ENCODE data around the gene GCK.

The GCK gene

DNA sequence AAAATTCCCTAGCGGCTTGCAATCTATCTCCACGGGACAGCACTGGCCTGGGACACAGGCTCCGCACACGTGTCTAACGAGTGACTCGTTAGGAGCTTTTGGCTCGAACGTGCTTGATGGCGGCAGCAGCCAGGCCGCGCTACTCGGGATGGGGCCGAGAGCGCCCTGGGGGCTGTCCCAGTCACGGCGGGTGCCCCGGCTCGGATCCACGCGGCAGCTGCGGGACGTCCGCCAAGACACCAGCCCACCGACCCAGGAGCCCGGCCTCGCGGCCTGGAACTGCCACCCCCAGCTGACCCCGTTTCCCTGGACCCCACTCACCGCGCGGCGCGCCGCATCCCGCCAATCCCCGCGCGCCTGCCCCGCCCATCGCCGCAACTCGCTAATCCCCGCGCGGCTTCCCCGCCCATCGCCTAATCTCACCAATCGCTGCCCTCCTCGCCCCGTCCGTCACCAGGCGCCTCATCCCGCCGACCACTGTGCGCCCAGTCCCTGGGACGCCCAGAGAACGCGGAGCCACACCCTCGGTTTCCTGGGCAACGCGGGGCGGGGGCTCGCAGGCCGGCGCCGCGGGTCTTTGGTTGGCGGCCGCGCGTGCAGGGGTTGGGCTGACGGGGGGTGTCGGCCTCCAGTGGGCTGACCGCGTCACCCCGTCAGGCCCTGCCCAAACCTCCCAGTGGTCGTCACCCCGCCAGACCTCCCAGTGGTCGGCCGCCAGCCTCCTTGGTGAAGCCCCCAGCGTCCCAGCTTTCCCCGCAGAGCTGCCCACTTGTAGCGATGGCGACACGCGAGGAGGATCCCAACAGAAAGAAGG, 65.8 kb downstream of the GCK start, which contains the start of gene POLD2:
TSS of gene POLD2 (minus strand) at position 359 of the 814 bp plus-strand sequence. CDS start 1,495 bp downstream, outside the sequence.
- Mint-ChIP-seq H3K27me3 (no peaks in the 10 kb centered on the region), H3K9me3 (no peaks in the 10 kb centered on the region), H3K27ac (peak within 1 kb of the TSS; percentile 84), H3K36me3 (ENCODE audit: low read depth) (peaks cover 41% of the 10 kb centered on the region), H3K4me1 (ENCODE audit: low read depth) (peaks cover 44% of the 10 kb centered on the region), H3K4me3 (peak within 1 kb of the TSS; percentile 90)

- peaks cover 47% of the 10 kb centered on the region for H3K36me3 Mint-ChIP-seq (ENCODE audit: low read depth)
- H3K9me3 Mint-ChIP-seq: no peaks in the 10 kb centered on the region
- H3K4me1 Mint-ChIP-seq (ENCODE audit: low read depth): peaks cover 44% of the 10 kb centered on the region
- H3K4me3 Mint-ChIP-seq: peak overlapping the region; percentile 90
- H3K27me3 Mint-ChIP-seq: no peaks in the 10 kb centered on the region
- peak overlapping the region; percentile 77 for H3K27ac Mint-ChIP-seq
These were observed 66.7 kb downstream of the GCK start for GRCh38 chr7:44122529-44122928.

GRCh38 chr7:44121761-44122420, 67.3 kb downstream of the GCK start:
- Mint-ChIP-seq H3K9me3 (no peaks in the 10 kb centered on the region), H3K27me3 (no peaks in the 10 kb centered on the region), H3K4me3 (peak overlapping the region; percentile 90), H3K27ac (peak overlapping the region; percentile 77), H3K4me1 (ENCODE audit: low read depth) (peaks cover 44% of the 10 kb centered on the region), H3K36me3 (ENCODE audit: low read depth) (peaks cover 47% of the 10 kb centered on the region)

GRCh38 chr7:44120395-44120794, 68.8 kb downstream of the GCK start:
- Mint-ChIP-seq H3K27ac (peak overlapping the region; percentile 38), H3K4me1 (ENCODE audit: low read depth) (peaks cover 44% of the 10 kb centered on the region), H3K9me3 (no peaks in the 10 kb centered on the region), H3K27me3 (no peaks in the 10 kb centered on the region), H3K36me3 (ENCODE audit: low read depth) (peaks cover 51% of the 10 kb centered on the region), H3K4me3 (no peak overlapping the region)

DNA sequence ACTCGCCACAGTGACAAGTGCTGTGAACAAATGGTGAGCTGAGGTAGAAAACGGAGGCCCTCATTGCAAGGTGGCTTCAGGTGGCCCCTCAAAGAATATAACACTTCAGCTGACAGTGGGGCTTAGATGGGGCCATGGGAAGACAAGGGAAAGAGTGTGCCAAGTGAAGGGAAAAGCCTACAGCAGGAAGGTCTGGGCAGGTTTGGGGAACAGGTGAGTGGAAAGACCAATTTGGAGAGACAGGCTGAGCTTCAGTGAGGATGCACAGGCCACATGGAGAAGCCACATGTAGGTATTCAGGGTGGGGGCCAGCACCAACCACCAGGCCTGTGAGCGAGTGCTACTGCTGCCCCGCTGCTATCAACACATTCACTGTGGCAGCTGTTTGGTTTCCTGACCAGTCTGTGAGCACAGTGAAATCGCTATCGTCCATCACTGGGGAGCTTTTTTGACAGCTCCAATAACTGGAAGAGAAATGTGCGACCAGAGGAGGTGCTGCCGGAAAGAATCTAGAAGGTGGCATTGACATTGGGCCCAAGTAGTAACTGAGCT, 69.3 kb downstream of the GCK start:
- Mint-ChIP-seq H3K4me1 (ENCODE audit: low read depth) (peaks cover 44% of the 10 kb centered on the region), H3K4me3 (no peak overlapping the region), H3K27me3 (no peaks in the 10 kb centered on the region), H3K9me3 (no peaks in the 10 kb centered on the region), H3K27ac (peak overlapping the region; percentile 38), H3K36me3 (ENCODE audit: low read depth) (peaks cover 51% of the 10 kb centered on the region)

DNA sequence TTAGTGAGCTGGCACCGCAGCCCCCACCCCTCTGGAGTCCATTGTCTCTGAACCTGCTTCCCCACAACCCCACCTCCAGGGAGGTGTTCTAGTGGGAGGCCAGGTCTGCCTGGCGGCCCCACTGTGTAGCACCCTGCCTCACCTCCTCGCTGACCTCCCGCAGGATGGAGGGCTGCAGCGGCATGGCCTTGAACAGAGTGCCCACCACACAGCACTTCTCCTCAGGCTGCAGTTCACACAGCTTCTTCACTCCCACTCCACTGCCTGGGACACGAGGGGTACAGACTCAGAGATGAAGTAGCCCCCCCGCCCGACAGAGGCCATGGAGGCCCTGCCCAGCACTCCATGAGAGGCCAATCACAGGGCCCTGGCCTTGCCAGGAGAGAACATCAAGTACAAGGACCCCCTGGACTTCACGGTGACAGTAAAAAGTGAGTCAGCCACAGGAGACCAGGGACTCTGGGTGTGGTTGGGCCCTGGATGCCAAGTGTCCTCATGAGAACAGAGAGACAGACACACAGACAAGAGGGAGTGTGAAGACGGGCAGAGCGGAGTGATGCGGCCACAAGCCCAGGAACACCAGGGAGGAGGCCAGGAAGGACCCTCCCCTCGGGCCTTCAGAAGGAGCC, 71.3 kb downstream of the GCK start:
- Mint-ChIP-seq H3K4me3 (no peak overlapping the region), H3K27me3 (no peaks in the 10 kb centered on the region), H3K4me1 (ENCODE audit: low read depth) (peaks cover 39% of the 10 kb centered on the region), H3K36me3 (ENCODE audit: low read depth) (peaks cover 58% of the 10 kb centered on the region), H3K27ac (no peak overlapping the region), H3K9me3 (no peaks in the 10 kb centered on the region)

GRCh38 chr7:44116789-44117666, 72.2 kb downstream of the GCK start:
- Mint-ChIP-seq H3K9me3 (no peaks in the 10 kb centered on the region), H3K4me3 (no peak overlapping the region), H3K27ac (no peak overlapping the region), H3K36me3 (ENCODE audit: low read depth) (peaks cover 50% of the 10 kb centered on the region), H3K27me3 (no peaks in the 10 kb centered on the region), H3K4me1 (ENCODE audit: low read depth) (peaks cover 31% of the 10 kb centered on the region)

DNA sequence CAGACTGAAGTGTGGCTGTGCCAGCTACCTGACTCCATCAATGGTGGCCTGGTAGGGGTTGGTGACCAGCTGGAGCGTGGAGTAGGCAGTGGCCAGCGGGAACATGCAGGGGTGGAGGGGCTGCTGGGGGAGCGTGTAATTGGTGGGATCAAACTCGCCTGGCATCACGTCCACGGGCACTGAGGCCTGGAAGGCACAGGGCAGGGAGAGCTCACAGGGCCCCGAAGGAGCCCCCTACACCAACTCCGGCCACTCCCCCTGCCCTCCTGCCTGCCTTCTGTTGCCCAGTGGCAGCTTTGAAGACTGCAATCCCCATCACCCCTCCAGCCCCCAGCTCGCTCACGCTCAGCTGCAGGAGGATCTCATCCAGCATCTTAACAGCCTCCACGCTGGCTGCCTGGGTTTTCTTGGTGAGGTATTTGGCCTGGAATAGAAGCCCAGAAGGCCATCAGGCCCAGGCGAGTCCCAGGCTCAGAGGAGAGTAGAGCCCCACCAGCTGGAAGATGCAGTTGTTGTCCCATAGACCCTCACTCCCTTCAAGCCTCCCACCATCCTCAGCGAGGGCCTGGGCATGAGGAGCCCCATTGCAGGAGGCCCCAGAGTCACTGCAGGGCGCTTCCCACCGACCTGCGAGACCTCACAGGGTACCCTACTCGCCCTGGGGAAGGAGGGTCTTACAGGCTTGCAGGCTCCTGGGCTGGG, 73.0 kb downstream of the GCK start:
- H3K4me3 Mint-ChIP-seq: no peak overlapping the region
- no peak overlapping the region for H3K27ac Mint-ChIP-seq
- no peaks in the 10 kb centered on the region for H3K27me3 Mint-ChIP-seq
- no peaks in the 10 kb centered on the region for H3K9me3 Mint-ChIP-seq
- H3K36me3 Mint-ChIP-seq (ENCODE audit: low read depth): peaks cover 48% of the 10 kb centered on the region
- H3K4me1 Mint-ChIP-seq (ENCODE audit: low read depth): peaks cover 24% of the 10 kb centered on the region

GRCh38 chr7:44114586-44115310, 74.5 kb downstream of the GCK start:
- Mint-ChIP-seq H3K9me3 (no peaks in the 10 kb centered on the region), H3K36me3 (ENCODE audit: low read depth) (peaks cover 33% of the 10 kb centered on the region), H3K4me1 (ENCODE audit: low read depth) (peaks cover 9% of the 10 kb centered on the region), H3K4me3 (no peak overlapping the region), H3K27ac (no peak overlapping the region), H3K27me3 (no peaks in the 10 kb centered on the region)

GRCh38 chr7:44113764-44114354, 75.4 kb downstream of the GCK start:
- Mint-ChIP-seq H3K27me3 (no peaks in the 10 kb centered on the region), H3K9me3 (no peaks in the 10 kb centered on the region), H3K4me1 (ENCODE audit: low read depth) (no peaks in the 10 kb centered on the region), H3K4me3 (no peak overlapping the region), H3K27ac (no peak overlapping the region), H3K36me3 (ENCODE audit: low read depth) (peaks cover 26% of the 10 kb centered on the region)

- no peak overlapping the region for H3K4me3 Mint-ChIP-seq
- no peak overlapping the region for H3K27ac Mint-ChIP-seq
- no peaks in the 10 kb centered on the region for H3K9me3 Mint-ChIP-seq
- H3K27me3 Mint-ChIP-seq: no peaks in the 10 kb centered on the region
- H3K36me3 Mint-ChIP-seq (ENCODE audit: low read depth): peaks cover 20% of the 10 kb centered on the region
- H3K4me1 Mint-ChIP-seq (ENCODE audit: low read depth): no peaks in the 10 kb centered on the region
These were observed 76.1 kb downstream of the GCK start for GRCh38 chr7:44112997-44113763.

DNA sequence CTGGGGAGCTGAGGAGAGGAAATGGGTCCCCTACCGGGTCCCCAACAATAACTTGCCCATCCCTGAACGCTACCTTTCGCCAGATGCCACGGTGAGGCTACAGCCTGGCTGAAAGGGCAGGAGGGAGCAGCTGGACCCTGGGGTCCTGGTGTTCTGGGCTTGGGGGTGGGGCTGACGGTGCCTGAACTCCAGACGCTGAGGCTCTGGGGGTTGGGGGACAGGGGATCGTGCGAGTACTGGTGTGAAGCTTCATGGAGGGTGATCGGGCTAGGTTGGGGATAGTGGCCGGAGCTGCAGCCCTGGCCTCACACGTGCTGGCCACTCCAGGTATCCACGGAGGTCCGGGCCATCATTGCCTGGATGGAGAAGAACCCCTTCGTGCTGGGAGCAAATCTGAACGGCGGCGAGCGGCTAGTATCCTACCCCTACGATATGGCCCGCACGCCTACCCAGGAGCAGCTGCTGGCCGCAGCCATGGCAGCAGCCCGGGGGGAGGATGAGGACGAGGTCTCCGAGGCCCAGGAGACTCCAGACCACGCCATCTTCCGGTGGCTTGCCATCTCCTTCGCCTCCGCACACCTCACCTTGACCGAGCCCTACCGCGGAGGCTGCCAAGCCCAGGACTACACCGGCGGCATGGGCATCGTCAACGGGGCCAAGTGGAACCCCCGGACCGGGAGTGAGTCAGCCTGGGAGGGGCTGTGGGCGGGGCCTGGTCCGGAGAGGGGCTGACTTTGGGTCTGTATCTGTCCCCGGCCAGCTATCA, 76.8 kb downstream of the GCK start:
- H3K4me1 Mint-ChIP-seq (ENCODE audit: low read depth): no peaks in the 10 kb centered on the region
- no peak overlapping the region for H3K27ac Mint-ChIP-seq
- H3K4me3 Mint-ChIP-seq: no peak overlapping the region
- peaks cover 13% of the 10 kb centered on the region for H3K36me3 Mint-ChIP-seq (ENCODE audit: low read depth)
- H3K27me3 Mint-ChIP-seq: no peaks in the 10 kb centered on the region
- no peaks in the 10 kb centered on the region for H3K9me3 Mint-ChIP-seq

Measured in stimulated activated naive CD8-positive, alpha-beta T cell treated with anti-CD3 and anti-CD28 coated beads, Interleukin-15, Interleukin-2, amounts not matched to agents 100 ng/mL and 50 ng/mL, for 24 hours (primary cell).